BLaER1 (cell line): Measurements from ENCODE around the gene PIEZO1.

Experiments
- H3K27ac ChIP-seq: shearing (Covaris generic); formaldehyde crosslinking; 2 replicates; pipeline ENCODE4 v1.8.1; 2022
- H3K27me3 ChIP-seq: shearing (Covaris generic); formaldehyde crosslinking; 2 replicates; pipeline ENCODE4 v1.8.1; 2022
- H3K36me3 ChIP-seq: shearing (Covaris generic); formaldehyde crosslinking; 2 replicates; pipeline ENCODE4 v1.8.1; 2022
- H3K4me1 ChIP-seq: shearing (Covaris generic); formaldehyde crosslinking; 2 replicates; pipeline ENCODE4 v1.8.1; 2022
- H3K4me2 ChIP-seq: shearing (Covaris generic); formaldehyde crosslinking; 2 replicates; pipeline ENCODE4 v1.8.1; 2022
- H3K4me3 ChIP-seq: shearing (Covaris generic); formaldehyde crosslinking; 2 replicates; pipeline ENCODE4 v1.8.1; 2022
- H3K9ac ChIP-seq: shearing (Covaris generic); formaldehyde crosslinking; 2 replicates; pipeline ENCODE4 v1.8.1; 2022
- H3K9me3 ChIP-seq: shearing (Covaris generic); formaldehyde crosslinking; 2 replicates; pipeline ENCODE4 v1.8.1; 2022
- H4K20me1 ChIP-seq: shearing (Covaris generic); formaldehyde crosslinking; 2 replicates; pipeline ENCODE4 v1.8.1; 2022
- Cebpa-rat ChIP-seq: shearing (Covaris generic); IDR thresholded peaks from 2 replicates; pipeline ENCODE4 v1.8.1; 2022

PIEZO1 gene

DNA sequence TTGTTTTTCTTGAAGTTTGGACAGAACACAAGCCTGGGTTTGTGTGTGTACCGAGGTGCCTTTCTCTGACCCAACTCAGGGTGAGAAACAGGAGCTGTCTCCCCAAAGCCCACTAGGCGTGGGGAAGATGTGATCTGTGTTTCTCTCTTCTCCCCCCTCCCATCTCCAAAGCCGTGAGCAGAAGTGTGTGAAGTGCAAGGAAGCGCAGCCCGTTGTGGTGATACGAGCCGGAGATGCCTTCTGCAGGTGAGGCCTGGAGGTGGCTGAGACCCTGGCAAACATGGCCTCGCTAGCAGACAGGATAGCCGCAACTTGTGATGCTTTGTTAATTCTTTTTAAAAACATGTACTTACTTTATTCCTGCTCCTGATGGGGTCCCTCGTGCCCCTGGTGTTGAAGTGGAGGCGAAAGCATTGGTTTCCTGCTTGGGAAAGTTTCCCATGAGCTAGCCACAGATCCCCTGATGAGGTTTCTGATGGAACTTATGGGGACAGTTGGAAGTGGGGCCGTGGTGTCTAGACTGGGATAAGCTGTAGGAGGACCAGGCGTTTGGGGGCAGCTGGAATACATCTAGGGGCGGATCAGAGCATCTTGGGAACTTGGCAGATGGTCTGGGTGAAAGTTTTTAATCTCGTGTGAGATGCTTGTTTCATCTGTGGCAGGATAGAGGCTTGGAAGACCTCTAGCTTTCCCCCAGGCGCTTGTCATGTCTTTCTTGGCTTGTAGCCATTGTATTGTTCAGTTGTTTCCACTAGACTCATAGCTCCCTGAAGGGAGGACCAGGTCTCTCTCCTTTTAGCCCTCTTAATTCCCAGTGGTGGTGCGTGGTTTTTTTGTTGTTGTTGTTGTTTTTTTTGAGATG is 77.8 kb downstream of the PIEZO1 start:
- Histone ChIP-seq H3K9me3 (no peaks in the 10 kb centered on the region), H3K27me3 (peaks cover 26% of the 10 kb centered on the region), H3K4me3 (peak overlapping the region; percentile 98), H3K36me3 (peaks cover 40% of the 10 kb centered on the region; the same call in 1 of the 2 replicates), H3K4me2 (peak overlapping the region; percentile 95), H3K4me1 (peaks cover 69% of the 10 kb centered on the region), H3K27ac (peak overlapping the region; percentile 83), H3K9ac (peak overlapping the region; percentile 80), H4K20me1 (peaks cover 94% of the 10 kb centered on the region)
- TF ChIP-seq Cebpa-rat = no peak

DNA sequence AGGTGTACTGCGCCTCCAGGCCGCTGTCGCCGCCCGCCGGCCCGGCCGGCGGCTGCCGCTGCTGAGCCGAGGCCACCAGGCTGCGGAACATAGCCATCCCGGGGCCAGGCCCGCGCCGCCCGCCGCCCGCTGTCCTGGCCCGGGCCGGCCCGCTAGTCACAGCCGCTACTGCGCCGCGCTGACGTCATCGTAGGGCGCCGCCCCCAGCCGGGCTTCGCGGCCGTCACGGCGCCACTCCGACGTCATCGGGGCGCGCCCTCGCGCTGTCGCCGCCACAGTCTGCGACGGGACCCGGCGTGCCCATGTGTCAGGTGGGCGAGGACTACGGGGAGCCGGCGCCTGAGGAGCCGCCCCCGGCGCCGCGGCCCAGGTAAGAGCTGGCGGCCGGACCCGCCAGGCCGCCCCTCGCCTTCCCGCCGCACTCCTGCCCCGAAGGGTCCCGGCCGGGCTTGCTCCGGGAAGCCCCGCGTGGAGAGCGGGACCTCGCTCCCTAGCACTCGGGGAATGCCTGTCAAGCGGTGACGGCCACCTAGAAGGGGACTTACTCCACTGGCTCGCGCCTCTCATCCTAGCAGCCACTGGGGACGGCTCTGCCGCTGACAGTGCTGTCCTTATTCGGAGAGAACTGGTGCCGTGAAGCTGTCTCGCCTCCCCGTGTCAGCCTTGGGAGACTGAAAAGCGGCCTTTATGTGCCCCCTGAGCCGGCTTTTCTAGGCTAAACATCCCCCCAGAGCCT is 78.6 kb downstream of the PIEZO1 start, which contains the start of the genes CTU2 and RNF166:
Gene CTU2 (plus strand): TSS at position 275 of the 736 bp plus-strand sequence. CDS start 28 bp downstream, at position 303.
Gene RNF166 (minus strand): TSS at position 180 of the 736 bp plus-strand sequence. CDS start 83 bp downstream, at position 97.
- Histone ChIP-seq H3K4me2 (peak within 1 kb of the TSS; percentile 95), H3K4me3 (peak within 1 kb of the TSS; percentile 98), H3K4me1 (peaks cover 74% of the 10 kb centered on the region), H3K27ac (peak within 1 kb of the TSS; percentile 83), H3K9ac (peak within 1 kb of the TSS; percentile 80), H4K20me1 (peaks cover 94% of the 10 kb centered on the region), H3K27me3 (peaks cover 26% of the 10 kb centered on the region), H3K36me3 (peaks cover 32% of the 10 kb centered on the region; the same call in 1 of the 2 replicates), H3K9me3 (no peaks in the 10 kb centered on the region)
- no peak for TF ChIP-seq Cebpa-rat

DNA sequence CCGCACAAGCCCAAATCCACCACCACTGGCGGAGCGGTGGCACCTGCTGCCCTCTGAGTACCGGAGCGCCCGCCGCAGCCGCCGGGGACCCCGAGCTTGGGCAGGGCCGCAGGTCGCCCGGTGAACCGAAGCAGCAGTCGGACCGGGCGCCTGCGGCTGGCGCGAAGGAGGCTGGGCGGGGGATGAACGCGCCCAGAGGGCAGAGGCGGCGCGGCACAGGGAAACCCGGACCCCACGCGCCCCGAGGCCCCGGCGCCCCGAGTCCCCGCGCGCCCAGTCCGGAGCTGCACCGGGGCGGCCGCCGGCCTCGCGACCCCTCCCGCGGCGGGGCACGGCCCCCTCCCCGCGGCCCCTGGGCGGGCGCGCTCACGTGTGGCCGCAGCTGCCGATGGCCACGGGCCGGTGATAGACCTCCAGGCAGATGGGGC is 79.2 kb downstream of the PIEZO1 start:
- no peaks in the 10 kb centered on the region for H3K9me3 ChIP-seq
- H3K36me3 ChIP-seq = peaks cover 27% of the 10 kb centered on the region; the same call in 1 of the 2 replicates
- peaks cover 92% of the 10 kb centered on the region for H4K20me1 ChIP-seq
- H3K9ac ChIP-seq = peak overlapping the region; percentile 80
- H3K4me1 ChIP-seq = peaks cover 74% of the 10 kb centered on the region
- TF ChIP-seq Cebpa-rat = no peak
- H3K27me3 ChIP-seq = peaks cover 26% of the 10 kb centered on the region
- peak overlapping the region; percentile 83 for H3K27ac ChIP-seq
- peak overlapping the region; percentile 95 for H3K4me2 ChIP-seq
- H3K4me3 ChIP-seq = peak overlapping the region; percentile 98

DNA sequence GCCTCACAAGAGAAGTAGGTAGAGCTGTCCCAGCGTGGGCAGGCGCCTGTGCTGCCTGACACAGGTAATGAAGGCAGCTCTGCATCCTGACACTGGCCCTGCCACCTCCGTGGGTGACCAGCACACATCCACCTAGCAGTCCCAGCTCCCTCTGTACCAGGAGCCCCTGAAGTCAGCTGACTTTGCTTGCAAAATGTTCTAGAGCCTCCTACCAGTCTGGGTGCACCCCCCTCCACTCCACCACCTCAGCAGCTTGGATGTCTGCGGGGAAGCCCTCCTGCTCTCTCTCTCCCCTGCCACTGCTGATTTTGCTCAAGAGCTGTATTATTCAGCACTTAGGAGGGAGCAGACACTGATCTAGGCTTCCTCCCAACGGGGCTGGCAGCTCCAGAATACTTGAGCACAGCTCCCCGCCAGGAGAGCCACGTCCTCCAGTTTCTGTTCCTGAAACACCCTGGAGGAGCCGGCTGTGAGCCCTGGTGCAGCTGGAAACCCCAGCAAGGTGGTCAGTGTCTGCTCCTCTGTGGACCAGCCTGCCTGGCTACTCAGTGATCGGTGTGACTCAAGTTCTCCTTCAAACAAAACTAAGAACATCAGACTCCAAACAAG is 79.8 kb downstream of the PIEZO1 start:
- peak overlapping the region; percentile 95 for H3K4me2 ChIP-seq
- H3K27me3 ChIP-seq = peaks cover 26% of the 10 kb centered on the region
- peaks cover 91% of the 10 kb centered on the region for H4K20me1 ChIP-seq
- H3K4me1 ChIP-seq = peaks cover 75% of the 10 kb centered on the region
- H3K9me3 ChIP-seq = no peaks in the 10 kb centered on the region
- peak overlapping the region; percentile 80 for H3K9ac ChIP-seq
- no peak overlapping the region for H3K27ac ChIP-seq
- H3K4me3 ChIP-seq = peak overlapping the region; percentile 98
- no peak for TF ChIP-seq Cebpa-rat
- H3K36me3 ChIP-seq = peaks cover 22% of the 10 kb centered on the region; the same call in 1 of the 2 replicates

DNA sequence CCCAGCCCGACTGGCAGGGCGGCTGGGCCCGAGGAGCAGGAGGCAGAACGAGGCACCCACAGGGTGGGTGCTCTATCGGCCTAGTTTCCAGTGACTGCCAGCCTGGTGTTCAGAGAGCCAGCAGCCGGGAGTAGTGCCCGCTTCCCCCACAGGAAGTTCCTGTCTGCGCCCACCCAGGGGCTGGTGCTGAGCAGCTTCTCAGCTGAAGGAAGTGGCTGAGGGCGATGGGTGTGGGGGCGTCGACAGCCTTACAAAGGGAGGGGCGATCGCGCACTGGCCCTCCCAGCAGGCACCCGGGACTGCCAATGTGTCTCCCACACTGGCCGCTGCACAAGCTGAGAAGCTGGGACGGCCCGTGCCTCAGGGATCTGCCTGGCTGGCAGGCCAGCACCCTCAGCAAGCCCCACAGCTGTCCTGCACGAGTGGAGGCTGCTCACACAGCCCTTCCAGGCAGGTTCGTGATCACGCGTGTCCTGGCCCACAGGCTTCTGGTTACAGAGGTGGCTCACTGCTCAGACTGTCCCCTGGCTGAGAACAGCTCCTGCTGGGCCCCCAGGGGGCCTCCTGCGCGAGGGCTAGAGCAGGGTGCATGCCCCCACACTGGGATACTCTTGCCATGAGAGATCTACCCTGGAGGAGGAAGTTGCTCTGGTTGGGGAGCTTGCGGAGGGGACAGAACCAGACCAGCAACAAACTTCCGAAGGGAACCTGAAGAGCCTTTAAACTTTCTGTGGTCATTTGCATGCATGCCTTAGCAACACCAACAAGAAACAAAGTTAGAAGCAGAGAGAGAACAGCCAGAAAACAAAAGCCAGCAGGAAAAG is 81.3 kb downstream of the PIEZO1 start:
- peaks cover 26% of the 10 kb centered on the region for H3K27me3 ChIP-seq
- H4K20me1 ChIP-seq = peaks cover 91% of the 10 kb centered on the region
- peak overlapping the region; percentile 95 for H3K4me2 ChIP-seq
- TF ChIP-seq Cebpa-rat = no peak
- peaks cover 20% of the 10 kb centered on the region; the same call in 1 of the 2 replicates for H3K36me3 ChIP-seq
- peak overlapping the region; percentile 86 for H3K27ac ChIP-seq
- H3K9me3 ChIP-seq = no peaks in the 10 kb centered on the region
- H3K4me1 ChIP-seq = peaks cover 90% of the 10 kb centered on the region
- H3K4me3 ChIP-seq = peak overlapping the region; percentile 57
- H3K9ac ChIP-seq = peak overlapping the region; percentile 77

DNA sequence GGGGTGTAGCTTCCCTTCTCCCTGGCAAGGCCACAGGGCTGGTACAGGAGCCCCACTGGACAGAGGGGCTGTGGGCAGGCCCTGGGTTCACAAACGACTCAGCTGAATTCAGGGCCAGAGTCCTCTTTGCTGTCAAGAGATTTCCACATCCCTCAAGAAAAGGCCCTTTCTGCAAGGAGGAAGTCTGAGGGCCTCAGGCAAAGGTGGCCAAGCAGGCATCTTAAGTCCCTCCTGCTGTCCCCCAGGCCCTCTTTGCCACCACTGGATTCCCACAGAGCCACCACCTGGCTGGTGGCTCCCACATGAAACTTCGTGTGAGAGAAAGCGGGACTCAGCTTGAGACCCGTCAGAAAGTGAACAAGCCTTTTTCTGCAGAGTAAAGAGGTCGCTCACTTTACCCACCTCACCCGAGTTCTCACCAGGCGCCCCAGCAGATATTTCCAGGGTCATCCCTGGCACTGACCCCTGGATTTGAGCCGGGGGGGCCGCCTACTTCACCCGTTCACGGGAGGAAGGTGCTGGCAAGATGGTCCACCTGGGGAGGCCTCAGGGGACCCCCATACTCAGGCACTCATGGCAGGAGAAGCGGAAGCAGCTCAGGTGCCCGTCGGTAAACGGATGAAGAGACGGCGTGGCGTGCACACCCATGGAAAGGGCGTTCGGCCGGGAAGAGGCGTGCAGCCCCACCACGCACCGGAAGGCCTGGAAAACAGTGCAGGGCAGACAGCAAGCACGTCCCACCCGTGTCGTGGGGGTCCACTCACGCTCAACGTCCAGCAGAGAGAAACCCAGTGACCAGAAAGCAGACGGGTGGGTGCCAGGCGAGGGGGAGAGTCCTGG is 82.4 kb downstream of the PIEZO1 start:
- peak overlapping the region; percentile 77 for H3K9ac ChIP-seq
- H3K9me3 ChIP-seq = no peaks in the 10 kb centered on the region
- H3K27ac ChIP-seq = peak overlapping the region; percentile 86
- H3K27me3 ChIP-seq = peaks cover 26% of the 10 kb centered on the region
- no peak for TF ChIP-seq Cebpa-rat
- H3K4me2 ChIP-seq = peak overlapping the region; percentile 95
- H3K36me3 ChIP-seq = peaks cover 19% of the 10 kb centered on the region
- peak overlapping the region; percentile 57 for H3K4me3 ChIP-seq
- H4K20me1 ChIP-seq = peaks cover 91% of the 10 kb centered on the region
- peaks cover 90% of the 10 kb centered on the region for H3K4me1 ChIP-seq

DNA sequence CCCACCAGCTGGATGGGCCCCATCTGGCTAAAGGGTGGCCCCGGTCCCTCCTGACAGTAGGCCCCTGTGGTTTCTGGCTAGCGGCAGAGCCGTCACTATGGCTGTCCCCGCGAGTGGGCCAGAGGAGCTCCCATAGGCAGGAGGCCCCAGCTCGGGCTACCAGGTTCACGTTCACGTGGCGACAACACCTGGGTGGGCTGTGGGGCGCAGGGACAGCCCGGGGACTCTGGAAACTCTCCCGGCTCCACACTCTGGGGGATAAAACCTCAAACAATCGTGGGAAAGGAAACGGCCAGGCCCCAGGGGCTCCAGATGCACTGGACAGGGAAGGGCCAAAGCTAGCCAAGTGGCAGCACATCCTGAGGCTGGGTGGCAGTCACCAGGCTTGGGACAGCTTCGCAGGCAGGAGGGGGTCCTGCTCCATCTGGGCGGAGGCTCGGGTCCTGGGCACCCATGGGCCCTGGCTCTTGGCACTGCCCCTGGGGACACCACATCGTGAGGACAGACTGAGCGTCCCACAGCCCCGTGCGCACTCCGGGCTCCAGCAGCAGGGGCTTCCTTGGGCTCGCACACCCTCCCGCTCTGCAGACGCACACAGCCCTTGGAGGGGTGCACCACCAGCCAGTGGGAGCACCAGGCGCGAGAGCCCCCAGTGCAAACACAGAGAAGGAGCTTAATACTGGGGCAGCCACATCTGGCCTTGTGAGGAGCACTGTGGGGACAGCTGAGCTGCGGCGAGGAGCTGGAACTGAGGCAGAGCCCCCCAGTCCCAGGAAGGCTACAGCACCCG is 83.2 kb downstream of the PIEZO1 start:
- Histone ChIP-seq H3K27me3 (peaks cover 26% of the 10 kb centered on the region), H3K4me2 (peak overlapping the region; percentile 95), H3K4me3 (peak overlapping the region; percentile 57), H3K4me1 (peaks cover 86% of the 10 kb centered on the region), H3K27ac (peak overlapping the region; percentile 86), H4K20me1 (peaks cover 91% of the 10 kb centered on the region), H3K36me3 (peaks cover 27% of the 10 kb centered on the region), H3K9ac (peak overlapping the region; percentile 77), H3K9me3 (no peaks in the 10 kb centered on the region)
- TF ChIP-seq Cebpa-rat = no peak
